Trophoblast cell (in vitro differentiated cells and primary cell): ENCODE results near the gene OR6K2.

Experiments used
- DNase-seq, 2 donors: peaks; one replicate each; pipeline ENCODE4 v3.0.0-alpha.2; 2016
- H2AFZ ChIP-seq: 2 replicates; pipeline ENCODE4 v1.6.1; 2013; ENCODE audit warnings: low read length, moderate library complexity, mild to moderate bottlenecking; ENCODE audit not compliant: insufficient read depth, poor library complexity
- H2AK5ac ChIP-seq: 2 replicates; pipeline ENCODE4 v1.6.1; 2013; ENCODE audit warnings: mild to moderate bottlenecking, low read length
- H2BK120ac ChIP-seq: 2 replicates; pipeline ENCODE4 v1.6.1; 2013; ENCODE audit warnings: low read length, mild to moderate bottlenecking, moderate library complexity; ENCODE audit not compliant: insufficient read depth, poor library complexity
- H2BK12ac ChIP-seq: 2 replicates; pipeline ENCODE4 v1.6.1; 2013; ENCODE audit warnings: mild to moderate bottlenecking, low read length, moderate library complexity
- H2BK5ac ChIP-seq: 2 replicates; pipeline ENCODE4 v1.6.1; 2013; ENCODE audit warnings: low read length, low read depth, moderate library complexity, mild to moderate bottlenecking; ENCODE audit not compliant: poor library complexity
- H3K14ac ChIP-seq: 2 replicates; pipeline ENCODE4 v1.6.1; 2013; ENCODE audit warnings: mild to moderate bottlenecking, low read length
- H3K18ac ChIP-seq: 2 replicates; pipeline ENCODE4 v1.6.1; 2013; ENCODE audit warnings: mild to moderate bottlenecking, low read length
- H3K23ac ChIP-seq: 2 replicates; pipeline ENCODE4 v1.6.1; 2013; ENCODE audit warnings: low read length
- H3K27ac ChIP-seq: 2 replicates; pipeline ENCODE4 v1.5.1; 2013; ENCODE audit warnings: low read depth, mild to moderate bottlenecking, inconsistent platforms, low read length, moderate library complexity
- H3K27me3 ChIP-seq: 2 replicates; pipeline ENCODE4 v1.6.1; 2013; ENCODE audit warnings: inconsistent platforms, mild to moderate bottlenecking, low read length, moderate library complexity; ENCODE audit not compliant: insufficient read depth
- H3K36me3 ChIP-seq, 2 experiments: 1 replicate in 1 of 2; 2 replicates in 1 of 2; pipeline ENCODE4 v1.6.1; 2013; ENCODE audit warnings: low read length in 2 of 2, mild to moderate bottlenecking in 2 of 2, moderate library complexity in 1 of 2; ENCODE audit not compliant: insufficient read depth in 2 of 2, control insufficient read depth in 1 of 2
- H3K4ac ChIP-seq: 2 replicates; pipeline ENCODE4 v1.6.1; 2013; ENCODE audit warnings: low read depth, mild to moderate bottlenecking, low read length, moderate library complexity
- H3K4me1 ChIP-seq, 2 experiments: 1 replicate in 1 of 2; 2 replicates in 1 of 2; pipeline ENCODE4 v1.6.1; 2013; ENCODE audit warnings: low read length in 2 of 2, mild to moderate bottlenecking in 2 of 2, moderate library complexity in 1 of 2; ENCODE audit not compliant: insufficient read depth in 2 of 2, control insufficient read depth in 1 of 2
- H3K4me2 ChIP-seq: 2 replicates; pipeline ENCODE4 v1.6.1; 2013; ENCODE audit warnings: inconsistent platforms, mild to moderate bottlenecking, low read length, moderate library complexity
- H3K4me3 ChIP-seq: 2 replicates; pipeline ENCODE4 v1.5.1; 2013; ENCODE audit warnings: mild to moderate bottlenecking, low read depth, low read length, inconsistent platforms
- H3K79me1 ChIP-seq: one replicate; pipeline ENCODE4 v1.6.1; 2013; ENCODE audit warnings: low read length
- H3K79me2 ChIP-seq: 2 replicates; pipeline ENCODE4 v1.6.1; 2013; ENCODE audit warnings: low read length, mild to moderate bottlenecking; ENCODE audit not compliant: control insufficient read depth, insufficient read depth, poor library complexity
- H3K9ac ChIP-seq: 2 replicates; pipeline ENCODE4 v1.6.1; 2013; ENCODE audit warnings: mild to moderate bottlenecking, low read length
- H3K9me3 ChIP-seq: 2 replicates; pipeline ENCODE4 v1.6.1; 2013; ENCODE audit warnings: low read depth, mild to moderate bottlenecking, control low read depth, inconsistent platforms, low read length; ENCODE audit not compliant: insufficient read depth
- H4K12ac ChIP-seq: 2 replicates; pipeline ENCODE4 v1.6.1; 2013; ENCODE audit warnings: low read depth, mild to moderate bottlenecking, low read length, moderate library complexity
- H4K8ac ChIP-seq: 2 replicates; pipeline ENCODE4 v1.6.1; 2013; ENCODE audit warnings: low read depth, mild to moderate bottlenecking, low read length, moderate library complexity
- H4K91ac ChIP-seq: one replicate; pipeline ENCODE4 v1.6.1; 2013; ENCODE audit warnings: low read depth, mild to moderate bottlenecking, low read length, moderate library complexity
- WGBS: extraction: QIAGEN DNeasy Blood & Tissue Kit; methylation state at CpG from one replicate; pipeline ENCODE4 v1.1.7; 2013; ENCODE audit warnings: missing lambda C conversion rate; ENCODE audit not compliant: insufficient read length, insufficient coverage; ENCODE audit errors: extremely low coverage; 5-methylcytosine and 5-hydroxymethylcytosine counted together

The OR6K2 gene

GRCh38 chr1:158675563-158676323 lies 24.7 kb downstream of the OR6K2 start:
- no peak overlapping the region for H3K4me2 ChIP-seq
- H3K4me1 ChIP-seq: peaks cover 0 to 3% of the 10 kb centered on the region in 2 experiments
- no peak overlapping the region for H3K23ac ChIP-seq
- H3K9me3 ChIP-seq: no peaks in the 10 kb centered on the region
- WGBS: no CpG with 5 or more reads among the region's 4 CpGs
- no peak overlapping the region for H2AK5ac ChIP-seq
- no peak overlapping the region for H3K9ac ChIP-seq
- H3K36me3 ChIP-seq: no peaks in the 10 kb centered on the region
- H3K27me3 ChIP-seq: no peaks in the 10 kb centered on the region
- H4K12ac ChIP-seq: no peak overlapping the region
- H3K4ac ChIP-seq: no peak overlapping the region
- no peak overlapping the region for H2BK120ac ChIP-seq
- H3K27ac ChIP-seq: no peak overlapping the region
- no peak overlapping the region for H4K91ac ChIP-seq
- no peak for DNase-seq
- no peak overlapping the region for H2AFZ ChIP-seq
- no peak overlapping the region for H2BK5ac ChIP-seq
- H3K79me1 ChIP-seq: no peaks in the 10 kb centered on the region
- H3K18ac ChIP-seq: no peak overlapping the region
- no peaks in the 10 kb centered on the region for H3K79me2 ChIP-seq
- no peak overlapping the region for H3K14ac ChIP-seq
- no peak overlapping the region for H2BK12ac ChIP-seq
- no peak overlapping the region for H3K4me3 ChIP-seq
- H4K8ac ChIP-seq: no peak overlapping the region

DNA sequence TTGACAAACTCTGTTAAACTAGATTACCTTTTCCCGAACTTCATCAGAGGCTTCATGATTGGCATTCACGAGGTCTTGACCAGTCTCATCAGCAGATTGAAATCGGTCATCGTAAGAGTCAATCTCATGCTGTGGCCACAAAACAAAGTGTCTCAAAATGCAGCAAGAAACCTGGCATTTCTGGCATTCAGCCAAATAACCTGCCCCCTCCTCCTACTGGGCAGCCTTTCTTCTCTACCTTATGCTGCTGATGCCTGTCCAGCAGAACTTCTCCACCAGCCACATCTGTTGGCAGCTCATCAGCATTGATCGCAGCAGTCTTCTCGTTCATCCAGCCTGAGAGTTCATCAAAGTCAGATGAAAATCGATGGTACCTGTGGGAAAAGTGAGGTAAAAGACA lies 26.1 kb downstream of the OR6K2 start:
- H3K4me2 ChIP-seq: no peak overlapping the region
- no peak overlapping the region for H3K9ac ChIP-seq
- no peak overlapping the region for H2BK5ac ChIP-seq
- H3K18ac ChIP-seq: no peak overlapping the region
- H4K12ac ChIP-seq: no peak overlapping the region
- no peaks in the 10 kb centered on the region for H3K9me3 ChIP-seq
- no peak for DNase-seq
- no peak overlapping the region for H2AK5ac ChIP-seq
- no peaks in the 10 kb centered on the region for H3K79me2 ChIP-seq
- H3K79me1 ChIP-seq: no peaks in the 10 kb centered on the region
- no peaks in the 10 kb centered on the region for H3K36me3 ChIP-seq
- H3K23ac ChIP-seq: no peak overlapping the region
- no peak overlapping the region for H4K8ac ChIP-seq
- H2BK120ac ChIP-seq: no peak overlapping the region
- H3K14ac ChIP-seq: no peak overlapping the region
- H3K27ac ChIP-seq: no peak overlapping the region
- no peak overlapping the region for H3K4me3 ChIP-seq
- H3K4ac ChIP-seq: no peak overlapping the region
- no peaks in the 10 kb centered on the region for H3K27me3 ChIP-seq
- H2BK12ac ChIP-seq: no peak overlapping the region
- WGBS: no CpG with 5 or more reads among the region's 7 CpGs
- H2AFZ ChIP-seq: no peak overlapping the region
- H3K4me1 ChIP-seq: peaks cover 0 to 3% of the 10 kb centered on the region in 2 experiments
- no peak overlapping the region for H4K91ac ChIP-seq

- Histone ChIP-seq H3K4ac (no peak overlapping the region), H4K12ac (no peak overlapping the region), H2BK120ac (no peak overlapping the region), H3K27me3 (no peaks in the 10 kb centered on the region), H2BK5ac (no peak overlapping the region), H4K8ac (no peak overlapping the region), H3K4me2 (no peak overlapping the region), H2AK5ac (no peak overlapping the region), H3K79me2 (no peaks in the 10 kb centered on the region), H3K79me1 (no peaks in the 10 kb centered on the region), H3K23ac (no peak overlapping the region), H3K36me3 (no peaks in the 10 kb centered on the region), H3K14ac (no peak overlapping the region), H2BK12ac (no peak overlapping the region), H3K18ac (no peak overlapping the region), H3K4me1 (no peaks in the 10 kb centered on the region), H3K9ac (no peak overlapping the region), H3K9me3 (no peaks in the 10 kb centered on the region), H2AFZ (no peak overlapping the region), H3K27ac (no peak overlapping the region), H4K91ac (no peak overlapping the region), H3K4me3 (no peak overlapping the region)
- WGBS: no CpG with 5 or more reads among the region's 8 CpGs
- DNase-seq: no peak
Measured at GRCh38 chr1:158666037-158666436, 34.4 kb downstream of the OR6K2 start.

DNA sequence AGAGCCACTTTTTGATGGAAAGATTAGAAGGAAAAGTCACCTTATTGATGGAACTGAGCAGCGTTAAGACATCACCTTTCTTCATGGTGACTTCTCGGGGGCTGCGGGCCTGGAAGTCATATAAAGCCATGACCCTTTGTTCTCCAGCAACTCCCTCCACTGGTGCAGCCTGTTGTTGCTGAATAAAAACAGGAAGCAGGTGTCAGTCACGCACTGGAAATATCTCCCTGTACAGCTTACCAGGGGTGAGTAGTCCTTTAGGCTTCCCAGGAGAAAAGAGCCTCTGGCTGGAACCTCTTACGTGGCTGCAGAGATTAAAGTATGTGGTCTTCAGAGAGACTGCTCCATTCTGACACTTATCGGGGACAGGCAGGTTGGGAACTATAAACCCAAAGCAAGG lies 45.9 kb downstream of the OR6K2 start:
- H3K4me3 ChIP-seq: no peak overlapping the region
- no CpG with 5 or more reads among the region's 6 CpGs for WGBS
- no peaks in the 10 kb centered on the region for H3K9me3 ChIP-seq
- H3K4me2 ChIP-seq: no peak overlapping the region
- no peak overlapping the region for H2BK120ac ChIP-seq
- no peak overlapping the region for H3K27ac ChIP-seq
- no peak overlapping the region for H2BK5ac ChIP-seq
- H3K23ac ChIP-seq: no peak overlapping the region
- no peak overlapping the region for H3K4ac ChIP-seq
- H3K9ac ChIP-seq: no peak overlapping the region
- H2AFZ ChIP-seq: no peak overlapping the region
- H3K79me1 ChIP-seq: no peaks in the 10 kb centered on the region
- H4K12ac ChIP-seq: no peak overlapping the region
- no peak overlapping the region for H2AK5ac ChIP-seq
- no peak overlapping the region for H3K18ac ChIP-seq
- H2BK12ac ChIP-seq: no peak overlapping the region
- no peak overlapping the region for H4K91ac ChIP-seq
- peak in 1 of 2 donors; percentile 14 for DNase-seq
- no peaks in the 10 kb centered on the region for H3K27me3 ChIP-seq
- H4K8ac ChIP-seq: no peak overlapping the region
- no peaks in the 10 kb centered on the region for H3K79me2 ChIP-seq
- H3K36me3 ChIP-seq: no peaks in the 10 kb centered on the region
- H3K4me1 ChIP-seq: no peaks in the 10 kb centered on the region
- H3K14ac ChIP-seq: no peak overlapping the region
